ENCODE measurements around the gene KCNC3.

DNA sequence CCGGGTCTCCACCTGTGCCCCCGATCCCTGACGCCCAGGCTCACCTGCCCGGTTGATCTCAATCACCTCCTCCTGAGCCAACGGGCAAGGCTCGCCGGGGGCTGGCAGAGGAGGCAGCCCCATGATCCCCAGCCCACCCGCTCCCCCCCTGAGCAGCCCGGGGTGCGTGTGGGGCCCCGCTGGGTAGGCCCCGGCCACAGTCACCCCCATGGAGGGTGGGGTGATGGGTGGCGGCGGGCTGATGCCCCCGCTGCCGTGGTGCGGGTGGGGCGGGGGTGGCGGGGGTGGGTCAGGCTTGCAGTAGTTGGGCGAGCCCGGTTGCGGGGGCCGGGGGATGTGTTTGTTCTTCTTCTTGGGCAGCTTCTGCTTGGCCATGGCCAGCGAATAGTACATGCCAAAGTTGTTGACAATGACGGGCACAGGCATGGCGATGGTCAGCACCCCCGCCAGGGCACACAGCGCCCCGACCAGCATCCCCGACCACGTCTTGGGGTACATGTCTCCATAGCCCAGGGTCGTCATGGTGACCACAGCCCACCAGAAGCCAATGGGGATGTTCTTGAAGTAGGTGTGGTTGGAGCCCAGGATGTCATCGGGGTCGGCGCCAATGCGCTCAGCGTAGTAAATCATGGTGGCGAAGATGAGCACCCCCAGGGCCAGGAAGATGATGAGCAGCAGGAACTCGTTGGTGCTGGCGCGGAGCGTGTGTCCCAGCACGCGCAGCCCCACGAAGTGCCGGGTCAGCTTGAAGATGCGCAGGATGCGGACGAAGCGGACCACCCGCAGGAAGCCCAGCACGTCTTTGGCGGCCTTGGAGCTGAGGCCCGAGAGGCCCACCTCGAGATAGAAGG is 6.0 kb downstream of the KCNC3 start:
- TF ChIP-seq, protein P1, sequence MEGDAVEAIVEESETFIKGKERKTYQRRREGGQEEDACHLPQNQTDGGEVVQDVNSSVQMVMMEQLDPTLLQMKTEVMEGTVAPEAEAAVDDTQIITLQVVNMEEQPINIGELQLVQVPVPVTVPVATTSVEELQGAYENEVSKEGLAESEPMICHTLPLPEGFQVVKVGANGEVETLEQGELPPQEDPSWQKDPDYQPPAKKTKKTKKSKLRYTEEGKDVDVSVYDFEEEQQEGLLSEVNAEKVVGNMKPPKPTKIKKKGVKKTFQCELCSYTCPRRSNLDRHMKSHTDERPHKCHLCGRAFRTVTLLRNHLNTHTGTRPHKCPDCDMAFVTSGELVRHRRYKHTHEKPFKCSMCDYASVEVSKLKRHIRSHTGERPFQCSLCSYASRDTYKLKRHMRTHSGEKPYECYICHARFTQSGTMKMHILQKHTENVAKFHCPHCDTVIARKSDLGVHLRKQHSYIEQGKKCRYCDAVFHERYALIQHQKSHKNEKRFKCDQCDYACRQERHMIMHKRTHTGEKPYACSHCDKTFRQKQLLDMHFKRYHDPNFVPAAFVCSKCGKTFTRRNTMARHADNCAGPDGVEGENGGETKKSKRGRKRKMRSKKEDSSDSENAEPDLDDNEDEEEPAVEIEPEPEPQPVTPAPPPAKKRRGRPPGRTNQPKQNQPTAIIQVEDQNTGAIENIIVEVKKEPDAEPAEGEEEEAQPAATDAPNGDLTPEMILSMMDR (IDR thresholded peaks at IDR 0.05; ENCODE audit: poor library complexity, severe bottlenecking): no peak
- TF ChIP-seq SMC3 (conservative IDR thresholded peaks at IDR 0.05; ENCODE audit: poor library complexity) (no peak), EZH2 (IDR thresholded peaks at IDR 0.05; ENCODE audit: borderline replicate concordance, insufficient read depth, low read length, poor library complexity, severe bottlenecking) (no peak), POLR2AphosphoS5 (IDR thresholded peaks at IDR 0.05) (no peak)
